ENCODE measurements around the gene DDX17. TPM values are rescaled to one million over a fixed set of nuclear protein-coding genes. Genes with fewer than 3 reads are reported as not detected.

Gene DDX17
- total RNA-seq (2014; rRNA removed; shearing (Covaris generic)): 257 and 288 TPM in 2 replicates

GRCh38 chr22:38506118-38506962 is at the start of gene DDX17:
DDX17 (minus strand) TSS chr22:38506311.
- Histone ChIP-seq H3K4me3 (ENCODE audit: insufficient read depth, low read depth, low read length) (peak within 1 kb of the TSS; percentile 94), H3K27me3 (ENCODE audit: control insufficient read depth, insufficient read depth, low read length) (no peaks in the 10 kb centered on the region), H3K36me3 (replicated peaks; ENCODE audit: control insufficient read depth, insufficient read depth, low read length) (peaks cover 12% of the 10 kb centered on the region)
- DNase-seq: peak; percentile 93

- DNase-seq: no peak
- Histone ChIP-seq H3K36me3 (replicated peaks; ENCODE audit: control insufficient read depth, insufficient read depth, low read length) (no peaks in the 10 kb centered on the region), H3K4me3 (ENCODE audit: insufficient read depth, low read depth, low read length) (no peak overlapping the region), H3K27me3 (ENCODE audit: control insufficient read depth, insufficient read depth, low read length) (no peaks in the 10 kb centered on the region)
Observed at GRCh38 chr22:38554281-38554680, 48.2 kb upstream of the DDX17 start.

GRCh38 chr22:38549101-38549894 is 43.2 kb upstream of the DDX17 start:
- Histone ChIP-seq H3K27me3 (ENCODE audit: control insufficient read depth, insufficient read depth, low read length) (no peaks in the 10 kb centered on the region), H3K36me3 (replicated peaks; ENCODE audit: control insufficient read depth, insufficient read depth, low read length) (no peaks in the 10 kb centered on the region), H3K4me3 (ENCODE audit: insufficient read depth, low read depth, low read length) (no peak overlapping the region)
- DNase-seq: no peak

- Histone ChIP-seq H3K27me3 (ENCODE audit: control insufficient read depth, insufficient read depth, low read length) (no peaks in the 10 kb centered on the region), H3K36me3 (replicated peaks; ENCODE audit: control insufficient read depth, insufficient read depth, low read length) (no peaks in the 10 kb centered on the region), H3K4me3 (ENCODE audit: insufficient read depth, low read depth, low read length) (no peak overlapping the region)
- DNase-seq: no peak
Observed at GRCh38 chr22:38540701-38541100, 34.6 kb upstream of the DDX17 start.

- H3K36me3 ChIP-seq (replicated peaks; ENCODE audit: control insufficient read depth, insufficient read depth, low read length): no peaks in the 10 kb centered on the region; the same call in 1 of the 2 replicates
- no peak for DNase-seq
- no peaks in the 10 kb centered on the region for H3K27me3 ChIP-seq (ENCODE audit: control insufficient read depth, insufficient read depth, low read length)
- no peak overlapping the region for H3K4me3 ChIP-seq (ENCODE audit: insufficient read depth, low read depth, low read length)
Observed at GRCh38 chr22:38531251-38531938, 25.3 kb upstream of the DDX17 start.

- Histone ChIP-seq H3K4me3 (ENCODE audit: insufficient read depth, low read depth, low read length) (no peak overlapping the region), H3K27me3 (ENCODE audit: control insufficient read depth, insufficient read depth, low read length) (no peaks in the 10 kb centered on the region), H3K36me3 (replicated peaks; ENCODE audit: control insufficient read depth, insufficient read depth, low read length) (no peaks in the 10 kb centered on the region)
- DNase-seq: no peak
Observed at GRCh38 chr22:38524429-38524828, 18.3 kb upstream of the DDX17 start.

GRCh38 chr22:38523479-38523878 is 17.4 kb upstream of the DDX17 start:
- no peak for DNase-seq
- Histone ChIP-seq H3K4me3 (ENCODE audit: insufficient read depth, low read depth, low read length) (no peak overlapping the region), H3K27me3 (ENCODE audit: control insufficient read depth, insufficient read depth, low read length) (no peaks in the 10 kb centered on the region), H3K36me3 (replicated peaks; ENCODE audit: control insufficient read depth, insufficient read depth, low read length) (no peaks in the 10 kb centered on the region)

- Histone ChIP-seq H3K27me3 (ENCODE audit: control insufficient read depth, insufficient read depth, low read length) (no peaks in the 10 kb centered on the region), H3K36me3 (replicated peaks; ENCODE audit: control insufficient read depth, insufficient read depth, low read length) (no peaks in the 10 kb centered on the region), H3K4me3 (ENCODE audit: insufficient read depth, low read depth, low read length) (no peak overlapping the region)
- DNase-seq: no peak
Observed at GRCh38 chr22:38523029-38523428, 16.9 kb upstream of the DDX17 start.

GRCh38 chr22:38519453-38520250 is 13.5 kb upstream of the DDX17 start:
- Histone ChIP-seq H3K36me3 (replicated peaks; ENCODE audit: control insufficient read depth, insufficient read depth, low read length) (no peaks in the 10 kb centered on the region), H3K4me3 (ENCODE audit: insufficient read depth, low read depth, low read length) (no peak overlapping the region), H3K27me3 (ENCODE audit: control insufficient read depth, insufficient read depth, low read length) (no peaks in the 10 kb centered on the region)
- no peak for DNase-seq

- H3K36me3 ChIP-seq (replicated peaks; ENCODE audit: control insufficient read depth, insufficient read depth, low read length): no peaks in the 10 kb centered on the region
- no peak overlapping the region for H3K4me3 ChIP-seq (ENCODE audit: insufficient read depth, low read depth, low read length)
- no peak for DNase-seq
- H3K27me3 ChIP-seq (ENCODE audit: control insufficient read depth, insufficient read depth, low read length): no peaks in the 10 kb centered on the region
Observed at GRCh38 chr22:38518620-38519019, 12.5 kb upstream of the DDX17 start.

GRCh38 chr22:38513063-38513462 is 7.0 kb upstream of the DDX17 start:
- DNase-seq: peak; percentile 69
- Histone ChIP-seq H3K4me3 (ENCODE audit: insufficient read depth, low read depth, low read length) (no peak overlapping the region), H3K27me3 (ENCODE audit: control insufficient read depth, insufficient read depth, low read length) (no peaks in the 10 kb centered on the region), H3K36me3 (replicated peaks; ENCODE audit: control insufficient read depth, insufficient read depth, low read length) (no peaks in the 10 kb centered on the region)

GRCh38 chr22:38510416-38510970 is 4.4 kb upstream of the DDX17 start:
- DNase-seq: no peak
- Histone ChIP-seq H3K27me3 (ENCODE audit: control insufficient read depth, insufficient read depth, low read length) (no peaks in the 10 kb centered on the region), H3K36me3 (replicated peaks; ENCODE audit: control insufficient read depth, insufficient read depth, low read length) (no peaks in the 10 kb centered on the region), H3K4me3 (ENCODE audit: insufficient read depth, low read depth, low read length) (no peak overlapping the region)

GRCh38 chr22:38505541-38506117 is 482 bp downstream of the DDX17 start:
- Histone ChIP-seq H3K27me3 (ENCODE audit: control insufficient read depth, insufficient read depth, low read length) (no peaks in the 10 kb centered on the region), H3K4me3 (ENCODE audit: insufficient read depth, low read depth, low read length) (peak overlapping the region; percentile 94), H3K36me3 (replicated peaks; ENCODE audit: control insufficient read depth, insufficient read depth, low read length) (peaks cover 15% of the 10 kb centered on the region)
- peak; percentile 90 for DNase-seq
